GM12864 (cell line): ENCODE measurements around the gene LAMTOR2.

Source experiments
- DNase-seq: peaks from one replicate; pipeline ENCODE4 v3.0.0-alpha.2; 2011; ENCODE audit warnings: low read depth
- H3K4me3 ChIP-seq: 2 replicates; pipeline ENCODE4 v1.5.1; 2011; ENCODE audit warnings: mild to moderate bottlenecking, low read depth, low read length, control low read depth
- TF ChIP-seq, protein P1 (sequence below): IDR thresholded peaks from 2 replicates; pipeline ENCODE4 v1.5.1; 2011; ENCODE audit warnings: low read depth, mild to moderate bottlenecking, moderate library complexity, low read length, control low read depth, inconsistent platforms; ENCODE audit errors: missing control alignments

The LAMTOR2 gene

DNA sequence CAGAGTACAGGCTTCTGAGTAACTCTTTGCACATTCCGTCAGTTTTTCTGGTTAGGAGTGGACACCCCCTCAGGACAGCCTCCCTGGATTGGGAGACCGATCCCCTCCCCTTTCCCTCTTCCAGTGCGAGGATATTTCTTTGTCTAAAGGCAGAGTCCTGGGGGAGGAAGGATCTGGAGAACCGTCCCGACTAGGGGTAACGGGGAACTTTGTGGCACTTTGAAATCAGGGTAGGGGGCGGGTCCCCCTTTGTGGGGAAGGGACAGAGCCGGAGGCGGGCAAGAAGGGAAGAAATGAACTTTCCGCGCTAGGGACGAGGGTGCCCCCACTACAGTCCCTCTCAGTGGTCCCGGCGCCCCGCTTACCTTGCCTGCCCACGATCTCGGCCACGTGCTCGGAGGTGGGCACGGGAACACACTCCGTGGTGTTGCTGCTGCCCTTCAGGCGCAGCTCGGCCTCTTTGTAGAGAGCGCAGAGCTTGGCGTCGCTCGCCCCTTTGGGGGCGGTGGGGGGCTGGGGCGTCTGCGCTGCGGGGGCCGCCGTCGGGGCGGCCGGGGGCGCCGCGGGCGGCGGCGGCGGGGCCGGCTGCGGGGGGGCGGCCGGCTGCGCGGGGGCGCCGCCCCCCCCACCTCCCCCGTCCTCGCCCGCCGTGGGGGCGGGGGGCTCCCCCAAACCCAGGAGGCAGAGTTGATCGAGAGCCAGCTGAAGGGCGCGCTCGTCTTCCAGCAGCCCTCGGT is 26.8 kb downstream of the LAMTOR2 start:
- DNase-seq = no peak

DNA sequence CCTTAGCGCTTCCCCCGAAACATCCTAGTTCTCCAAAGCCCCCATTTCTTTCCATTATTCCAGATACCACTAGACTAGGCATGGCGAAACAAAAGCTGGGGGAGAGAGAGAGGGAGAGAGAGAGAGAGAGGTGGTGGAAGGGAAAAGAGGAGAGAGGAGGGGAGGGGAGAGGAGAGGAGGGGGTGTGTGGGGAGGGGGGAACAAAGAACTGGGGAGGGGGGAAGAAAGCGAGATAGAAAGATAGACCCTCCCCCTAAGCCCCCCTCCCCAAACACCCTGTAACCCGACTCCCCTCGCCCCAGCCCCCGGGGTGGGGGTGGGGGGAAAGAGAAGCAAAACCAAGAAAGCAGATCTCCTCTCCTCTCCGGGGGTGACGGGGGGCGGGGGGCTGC is 27.3 kb downstream of the LAMTOR2 start:
- TF ChIP-seq, protein P1, sequence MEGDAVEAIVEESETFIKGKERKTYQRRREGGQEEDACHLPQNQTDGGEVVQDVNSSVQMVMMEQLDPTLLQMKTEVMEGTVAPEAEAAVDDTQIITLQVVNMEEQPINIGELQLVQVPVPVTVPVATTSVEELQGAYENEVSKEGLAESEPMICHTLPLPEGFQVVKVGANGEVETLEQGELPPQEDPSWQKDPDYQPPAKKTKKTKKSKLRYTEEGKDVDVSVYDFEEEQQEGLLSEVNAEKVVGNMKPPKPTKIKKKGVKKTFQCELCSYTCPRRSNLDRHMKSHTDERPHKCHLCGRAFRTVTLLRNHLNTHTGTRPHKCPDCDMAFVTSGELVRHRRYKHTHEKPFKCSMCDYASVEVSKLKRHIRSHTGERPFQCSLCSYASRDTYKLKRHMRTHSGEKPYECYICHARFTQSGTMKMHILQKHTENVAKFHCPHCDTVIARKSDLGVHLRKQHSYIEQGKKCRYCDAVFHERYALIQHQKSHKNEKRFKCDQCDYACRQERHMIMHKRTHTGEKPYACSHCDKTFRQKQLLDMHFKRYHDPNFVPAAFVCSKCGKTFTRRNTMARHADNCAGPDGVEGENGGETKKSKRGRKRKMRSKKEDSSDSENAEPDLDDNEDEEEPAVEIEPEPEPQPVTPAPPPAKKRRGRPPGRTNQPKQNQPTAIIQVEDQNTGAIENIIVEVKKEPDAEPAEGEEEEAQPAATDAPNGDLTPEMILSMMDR = no peak
- H3K4me3 ChIP-seq = peak overlapping the region; percentile 63
- no peak for DNase-seq

More for the DNA sequence above, 26.8 kb downstream of the LAMTOR2 start:
- TF ChIP-seq, protein P1 = no peak
- H3K4me3 ChIP-seq = no peak overlapping the region; the same call in 1 of the 2 replicates

DNA sequence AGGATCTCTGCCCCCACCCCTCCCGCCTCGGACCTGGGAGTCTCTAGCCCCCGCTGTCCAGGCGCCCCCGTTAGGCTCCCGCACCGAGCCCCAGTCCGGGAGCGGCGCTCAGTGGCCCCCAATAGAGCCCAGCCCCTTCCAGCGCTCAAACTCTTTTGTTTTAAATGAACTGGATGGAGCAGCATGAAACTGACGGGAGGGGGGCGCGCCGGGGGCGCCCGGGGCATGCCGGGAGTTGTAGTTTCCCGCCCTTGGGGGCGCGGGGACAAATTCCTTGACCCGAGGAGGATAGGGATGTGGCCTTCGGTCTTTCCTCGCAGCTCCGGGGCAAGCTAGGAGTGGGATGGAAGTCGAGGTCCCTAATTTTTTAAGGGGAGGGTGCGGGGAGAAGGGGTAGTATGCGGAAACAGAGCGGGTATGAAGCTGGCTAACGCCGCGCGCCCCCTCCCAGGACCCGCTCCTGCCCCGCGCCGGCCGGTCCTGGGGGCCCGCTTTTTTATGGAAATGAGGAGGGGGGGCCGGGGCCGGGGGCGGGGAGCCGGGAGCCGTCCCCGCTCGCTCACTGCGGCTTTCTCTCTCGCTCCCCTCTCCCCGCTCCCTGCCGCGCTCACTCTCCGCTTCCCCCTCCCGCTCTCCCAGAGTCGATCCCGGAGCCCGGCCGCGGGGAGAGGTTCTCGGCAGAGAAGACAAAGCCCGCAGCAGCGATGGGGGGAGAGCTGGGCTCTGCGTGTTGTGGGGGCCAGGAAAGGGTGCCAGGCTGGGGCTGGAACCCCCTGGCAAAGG is 27.9 kb downstream of the LAMTOR2 start, which contains the start of gene MEX3A:
Gene MEX3A (minus strand): TSS at position 157 of the 783 bp plus-strand sequence. CDS start 467 bp downstream, outside the sequence.
- H3K4me3 ChIP-seq = peak within 1 kb of the TSS; percentile 63
- TF ChIP-seq, protein P1 = no peak
- DNase-seq = no peak

DNA sequence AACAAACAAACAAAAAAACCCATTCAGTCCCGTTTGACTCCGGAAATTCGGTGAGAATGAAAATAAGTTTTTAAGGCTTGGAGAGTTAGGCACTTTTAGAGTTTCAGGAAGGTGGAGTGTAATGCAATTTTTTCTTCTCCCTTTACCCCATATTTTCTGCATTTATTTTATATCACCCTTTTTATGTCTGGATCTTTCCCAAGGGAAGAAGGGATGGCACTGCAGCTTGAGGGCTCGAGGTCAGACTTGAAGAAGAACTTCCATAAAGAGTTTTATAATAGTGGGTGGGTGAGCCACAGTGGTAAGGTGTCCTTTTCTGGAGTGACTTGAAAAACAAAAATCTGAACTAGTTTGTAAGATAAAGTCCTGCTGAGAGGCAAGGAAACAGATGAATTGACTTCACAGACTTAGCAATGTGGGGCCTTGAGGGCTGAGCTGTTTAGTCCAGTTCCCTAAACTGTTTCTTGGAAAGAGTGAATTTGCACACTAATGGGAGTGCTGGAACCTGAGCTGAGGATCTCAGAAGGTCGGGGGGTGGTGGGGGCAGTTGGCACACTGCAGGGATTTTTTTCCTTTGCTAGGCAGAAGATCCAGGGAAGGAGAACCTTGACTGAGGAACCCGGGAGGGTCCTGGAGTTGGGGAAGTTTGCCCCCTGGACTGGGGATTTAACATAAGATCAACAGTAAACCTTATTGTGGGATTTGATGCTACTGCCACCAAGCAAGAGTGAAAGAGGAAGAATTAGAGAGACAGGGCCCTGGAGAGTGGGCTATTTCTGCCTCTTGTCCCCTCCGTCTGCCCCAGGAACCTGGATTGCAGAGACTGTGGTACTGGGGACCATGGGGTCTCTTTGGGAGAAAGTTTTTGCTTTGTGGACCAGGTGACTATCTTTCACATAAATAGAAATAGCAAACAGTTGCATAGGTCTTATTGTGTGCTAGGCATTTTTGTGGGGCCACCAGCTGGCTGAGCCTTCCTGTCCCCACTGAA is 29.5 kb downstream of the LAMTOR2 start:
- no peak for DNase-seq
- no peak overlapping the region for H3K4me3 ChIP-seq
- TF ChIP-seq, protein P1 = no peak

DNA sequence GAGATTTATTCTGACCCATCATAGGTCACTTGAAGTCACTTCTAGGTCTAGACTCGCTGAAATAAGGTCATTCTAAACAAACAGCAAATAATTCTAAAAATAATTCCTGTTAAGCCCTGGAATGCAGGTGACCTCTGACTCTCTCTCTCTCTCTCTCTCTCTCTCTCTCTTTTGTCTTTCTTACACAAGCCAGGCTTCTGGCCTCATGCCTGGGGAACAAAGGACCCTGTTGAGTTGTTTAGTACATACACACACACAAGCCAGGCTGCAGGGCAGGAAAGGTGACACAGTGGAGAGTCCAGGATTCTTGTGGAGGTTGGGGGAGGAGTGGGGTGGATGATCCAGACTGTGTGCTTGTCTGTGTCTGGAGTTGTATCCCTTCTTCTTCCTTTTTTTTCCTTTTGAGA is 31.7 kb downstream of the LAMTOR2 start:
- TF ChIP-seq, protein P1 = no peak
- H3K4me3 ChIP-seq = no peak overlapping the region
- no peak for DNase-seq

DNA sequence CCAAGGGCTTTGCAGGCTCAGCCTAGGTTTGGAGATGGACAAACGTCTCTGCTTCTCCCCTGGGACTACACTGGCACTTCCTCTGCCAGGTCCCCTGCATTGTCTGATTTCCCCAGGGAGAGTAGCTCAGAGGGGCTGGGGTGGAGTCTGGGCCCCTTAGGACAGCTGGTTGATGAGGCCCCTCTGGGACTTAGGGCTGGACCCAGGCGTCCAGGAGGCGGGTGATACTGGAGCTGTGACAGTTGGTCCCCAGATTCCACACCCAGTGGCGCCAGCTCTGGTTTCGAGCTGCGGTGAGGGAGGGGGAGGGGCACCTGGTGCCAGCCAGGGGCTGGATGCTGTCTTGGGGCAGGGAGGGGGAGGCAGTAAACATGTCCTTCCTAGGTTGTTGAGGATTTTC is 35.1 kb downstream of the LAMTOR2 start:
- no peak for DNase-seq
- TF ChIP-seq, protein P1 = no peak
- no peak overlapping the region for H3K4me3 ChIP-seq
